ENCODE measurements around the gene OGFOD2.
A peak's percentile ranks its signal among the peaks of the same experiment; 100 is the strongest.

The OGFOD2 gene

GRCh38 chr12:122975790-122976647, 975 bp downstream of the OGFOD2 start:
- Histone ChIP-seq H3K4me3 (ENCODE audit: low read length) (peak overlapping the region; percentile 87), H3K36me3 (ENCODE audit: insufficient read depth, low read length) (peaks cover 11% of the 10 kb centered on the region), H2AFZ (ENCODE audit: low read depth, low read length) (no peak overlapping the region), H3K27me3 (ENCODE audit: insufficient read depth, low read length) (no peaks in the 10 kb centered on the region), H3K4me1 (ENCODE audit: insufficient read depth, low read length) (peaks cover 30% of the 10 kb centered on the region), H3K9me3 (ENCODE audit: low read length) (no peaks in the 10 kb centered on the region)

GRCh38 chr12:122976648-122976975, 1.6 kb downstream of the OGFOD2 start:
- H3K4me1 ChIP-seq (ENCODE audit: insufficient read depth, low read length) = peaks cover 36% of the 10 kb centered on the region
- H3K27me3 ChIP-seq (ENCODE audit: insufficient read depth, low read length) = no peaks in the 10 kb centered on the region
- no peak overlapping the region for H2AFZ ChIP-seq (ENCODE audit: low read depth, low read length)
- no peaks in the 10 kb centered on the region for H3K9me3 ChIP-seq (ENCODE audit: low read length)
- H3K36me3 ChIP-seq (ENCODE audit: insufficient read depth, low read length) = peaks cover 11% of the 10 kb centered on the region
- H3K4me3 ChIP-seq (ENCODE audit: low read length) = no peak overlapping the region

GRCh38 chr12:122977153-122977552, 2.1 kb downstream of the OGFOD2 start:
- H2AFZ ChIP-seq (ENCODE audit: low read depth, low read length) = no peak overlapping the region
- H3K9me3 ChIP-seq (ENCODE audit: low read length) = no peaks in the 10 kb centered on the region
- no peaks in the 10 kb centered on the region for H3K27me3 ChIP-seq (ENCODE audit: insufficient read depth, low read length)
- no peak overlapping the region for H3K4me3 ChIP-seq (ENCODE audit: low read length)
- H3K4me1 ChIP-seq (ENCODE audit: insufficient read depth, low read length) = peaks cover 41% of the 10 kb centered on the region
- peaks cover 16% of the 10 kb centered on the region for H3K36me3 ChIP-seq (ENCODE audit: insufficient read depth, low read length)

GRCh38 chr12:122977655-122978392, 2.8 kb downstream of the OGFOD2 start:
- H3K4me3 ChIP-seq (ENCODE audit: low read length) = no peak overlapping the region
- H2AFZ ChIP-seq (ENCODE audit: low read depth, low read length) = no peak overlapping the region
- peaks cover 19% of the 10 kb centered on the region for H3K36me3 ChIP-seq (ENCODE audit: insufficient read depth, low read length)
- H3K27me3 ChIP-seq (ENCODE audit: insufficient read depth, low read length) = no peaks in the 10 kb centered on the region
- no peaks in the 10 kb centered on the region for H3K9me3 ChIP-seq (ENCODE audit: low read length)
- H3K4me1 ChIP-seq (ENCODE audit: insufficient read depth, low read length) = peaks cover 46% of the 10 kb centered on the region

GRCh38 chr12:122978507-122978955, 3.5 kb downstream of the OGFOD2 start:
- Histone ChIP-seq H3K27me3 (ENCODE audit: insufficient read depth, low read length) (no peaks in the 10 kb centered on the region), H2AFZ (ENCODE audit: low read depth, low read length) (no peak overlapping the region), H3K4me1 (ENCODE audit: insufficient read depth, low read length) (peaks cover 52% of the 10 kb centered on the region), H3K9me3 (ENCODE audit: low read length) (no peaks in the 10 kb centered on the region), H3K36me3 (ENCODE audit: insufficient read depth, low read length) (peaks cover 26% of the 10 kb centered on the region), H3K4me3 (ENCODE audit: low read length) (no peak overlapping the region)

GRCh38 chr12:122979001-122979907, 4.2 kb downstream of the OGFOD2 start:
- peak overlapping the region; percentile 84 for H3K4me3 ChIP-seq (ENCODE audit: low read length)

GRCh38 chr12:122979908-122980182, 4.8 kb downstream of the OGFOD2 start:
- Histone ChIP-seq H3K36me3 (ENCODE audit: insufficient read depth, low read length) (peaks cover 26% of the 10 kb centered on the region), H3K9me3 (ENCODE audit: low read length) (no peaks in the 10 kb centered on the region), H2AFZ (ENCODE audit: low read depth, low read length) (peak overlapping the region; percentile 51), H3K4me1 (ENCODE audit: insufficient read depth, low read length) (peaks cover 62% of the 10 kb centered on the region), H3K4me3 (ENCODE audit: low read length) (peak overlapping the region; percentile 84), H3K27me3 (ENCODE audit: insufficient read depth, low read length) (no peaks in the 10 kb centered on the region)

More at GRCh38 chr12:122979001-122979907, 4.2 kb downstream of the OGFOD2 start:
- H3K9me3 ChIP-seq (ENCODE audit: low read length) = no peaks in the 10 kb centered on the region
- no peaks in the 10 kb centered on the region for H3K27me3 ChIP-seq (ENCODE audit: insufficient read depth, low read length)
- peaks cover 26% of the 10 kb centered on the region for H3K36me3 ChIP-seq (ENCODE audit: insufficient read depth, low read length)
- peak overlapping the region; percentile 51 for H2AFZ ChIP-seq (ENCODE audit: low read depth, low read length)
- peaks cover 56% of the 10 kb centered on the region for H3K4me1 ChIP-seq (ENCODE audit: insufficient read depth, low read length)

- Histone ChIP-seq H3K4me3 (ENCODE audit: low read length) (peak within 1 kb of the TSS; percentile 84), H3K4me1 (ENCODE audit: insufficient read depth, low read length) (peaks cover 67% of the 10 kb centered on the region), H3K27me3 (ENCODE audit: insufficient read depth, low read length) (no peaks in the 10 kb centered on the region)
Measured at GRCh38 chr12:122980183-122981035, 5.4 kb downstream of the OGFOD2 start, which contains the start of gene ARL6IP4. ARL6IP4 (plus strand) TSS chr12:122980681; CDS start chr12:122981140, 459 bp downstream.

GRCh38 chr12:122981036-122981471, 6.0 kb downstream of the OGFOD2 start:
- Histone ChIP-seq H2AFZ (ENCODE audit: low read depth, low read length) (peak overlapping the region; percentile 51), H3K27me3 (ENCODE audit: insufficient read depth, low read length) (no peaks in the 10 kb centered on the region), H3K4me3 (ENCODE audit: low read length) (peak overlapping the region; percentile 84), H3K9me3 (ENCODE audit: low read length) (no peaks in the 10 kb centered on the region), H3K4me1 (ENCODE audit: insufficient read depth, low read length) (peaks cover 62% of the 10 kb centered on the region), H3K36me3 (ENCODE audit: insufficient read depth, low read length) (peaks cover 26% of the 10 kb centered on the region)

More at GRCh38 chr12:122980183-122981035, 5.4 kb downstream of the OGFOD2 start, which contains the start of gene ARL6IP4:
- Histone ChIP-seq H3K9me3 (ENCODE audit: low read length) (no peaks in the 10 kb centered on the region), H3K36me3 (ENCODE audit: insufficient read depth, low read length) (peaks cover 26% of the 10 kb centered on the region), H2AFZ (ENCODE audit: low read depth, low read length) (peak within 1 kb of the TSS; percentile 51)

GRCh38 chr12:122981587-122982476, 6.8 kb downstream of the OGFOD2 start:
- peak overlapping the region; percentile 84 for H3K4me3 ChIP-seq (ENCODE audit: low read length)
- no peak overlapping the region for H2AFZ ChIP-seq (ENCODE audit: low read depth, low read length)

GRCh38 chr12:122982477-122982815, 7.4 kb downstream of the OGFOD2 start:
- H3K9me3 ChIP-seq (ENCODE audit: low read length) = no peaks in the 10 kb centered on the region
- H3K4me3 ChIP-seq (ENCODE audit: low read length) = no peak overlapping the region
- no peaks in the 10 kb centered on the region for H3K27me3 ChIP-seq (ENCODE audit: insufficient read depth, low read length)
- H3K4me1 ChIP-seq (ENCODE audit: insufficient read depth, low read length) = peaks cover 53% of the 10 kb centered on the region
- peaks cover 23% of the 10 kb centered on the region for H3K36me3 ChIP-seq (ENCODE audit: insufficient read depth, low read length)
- H2AFZ ChIP-seq (ENCODE audit: low read depth, low read length) = no peak overlapping the region

More at GRCh38 chr12:122981587-122982476, 6.8 kb downstream of the OGFOD2 start:
- Histone ChIP-seq H3K9me3 (ENCODE audit: low read length) (no peaks in the 10 kb centered on the region), H3K4me1 (ENCODE audit: insufficient read depth, low read length) (peaks cover 54% of the 10 kb centered on the region), H3K36me3 (ENCODE audit: insufficient read depth, low read length) (peaks cover 26% of the 10 kb centered on the region), H3K27me3 (ENCODE audit: insufficient read depth, low read length) (no peaks in the 10 kb centered on the region)

Data from neuron (in vitro differentiated cells).